Measurements from ENCODE around the gene IGIP. TPM values are rescaled to one million over a fixed set of nuclear protein-coding genes. Genes with fewer than 3 reads are reported as not detected.

IGIP gene
- 0.98 TPM for total RNA-seq (2013)
- polyA plus RNA-seq (under 1 TPM in 2 of 3 donors, not detected in 1; 0.08 to 0.75 TPM), polyA minus RNA-seq (0.16 and 0.28 TPM in 2 replicates), total RNA-seq (0.52 to 3.9 (median 1.4) reads per million in 11 experiments)

- no peak for TF ChIP-seq CTCF (IDR thresholded peaks at IDR 0.05)
- Histone ChIP-seq H3K27ac (ENCODE audit: low read depth in 1 of 2, low read length in 2 of 2) (no peak within 1 kb of the TSS), H3K36me3 (replicated peaks in 1 of 2; ENCODE audit: control insufficient read depth in 1 of 2, insufficient read depth in 2 of 2, low read length in 2 of 2) (no peaks in the 10 kb centered on the region), H3K9me3 (replicated peaks in 1 of 2; ENCODE audit: control insufficient read depth in 1 of 2, insufficient read depth in 1 of 2, low read length in 2 of 2) (no peaks in the 10 kb centered on the region), H4K20me1 (ENCODE audit: insufficient read depth, low read length) (peaks cover 21% of the 10 kb centered on the region), H3K27me3 (ENCODE audit: control insufficient read depth in 2 of 2, insufficient read depth in 2 of 2, low read length in 2 of 2) (no peaks in the 10 kb centered on the region), H3K79me2 (ENCODE audit: insufficient read depth, low read length) (no peaks in the 10 kb centered on the region), H3K4me3 (replicated peaks in 1 of 3; ENCODE audit: low read depth in 2 of 3, low read length in 3 of 3) (no peak within 1 kb of the TSS), H2AFZ (ENCODE audit: insufficient read depth, low read depth, low read length, poor library complexity, severe bottlenecking) (no peak within 1 kb of the TSS), H3K4me2 (replicated peaks; ENCODE audit: extremely low read depth, low read length, poor library complexity, severe bottlenecking) (no peak within 1 kb of the TSS), H3K4me1 (ENCODE audit: control insufficient read depth in 1 of 2, insufficient read depth in 2 of 2, low read length in 2 of 2) (no peaks in the 10 kb centered on the region), H3K9ac (ENCODE audit: insufficient read depth, low read length, poor library complexity, severe bottlenecking) (no peak within 1 kb of the TSS)
- no CpG with 5 or more reads among the region's 4 CpGs for WGBS (ENCODE audit: insufficient coverage)
- DNase-seq = no peak
- H3K4me3 Mint-ChIP-seq = no peak within 1 kb of the TSS
- intact Hi-C loops (cut with micrococcal nuclease) = loop anchor here in 1 of 2 donors (2.0 kb wide), 1 partner anchor 15 kb away; no protein-coding TSS in a partner anchor
- peaks cover 0 to 3% (median 1%) of the 10 kb centered on the region in 3 donors for H3K27me3 Mint-ChIP-seq (ENCODE audit: low read depth in 3 of 3)
- H3K27ac Mint-ChIP-seq = no peak within 1 kb of the TSS
- H3K9me3 Mint-ChIP-seq = no peaks in the 10 kb centered on the region
- peaks cover 0 to 4% of the 10 kb centered on the region in 2 donors for H3K36me3 Mint-ChIP-seq
- peaks cover 6% of the 10 kb centered on the region for H3K4me1 Mint-ChIP-seq
Observed at GRCh38 chr5:140125637-140126036, at the start of gene IGIP. IGIP (plus strand) TSS chr5:140125937; CDS start chr5:140128477, 2,540 bp downstream.

- no CpG with 5 or more reads among the region's 1 CpG for WGBS (ENCODE audit: insufficient coverage)
- no peaks in the 10 kb centered on the region for H3K36me3 Mint-ChIP-seq
- Histone ChIP-seq H2AFZ (ENCODE audit: insufficient read depth, low read depth, low read length, poor library complexity, severe bottlenecking) (no peak overlapping the region), H3K36me3 (replicated peaks in 1 of 2; ENCODE audit: control insufficient read depth in 1 of 2, insufficient read depth in 2 of 2, low read length in 2 of 2) (no peaks in the 10 kb centered on the region), H3K9me3 (replicated peaks in 1 of 2; ENCODE audit: control insufficient read depth in 1 of 2, insufficient read depth in 1 of 2, low read length in 2 of 2) (no peaks in the 10 kb centered on the region), H4K20me1 (ENCODE audit: insufficient read depth, low read length) (no peaks in the 10 kb centered on the region), H3K79me2 (ENCODE audit: insufficient read depth, low read length) (no peaks in the 10 kb centered on the region), H3K27ac (ENCODE audit: low read depth in 1 of 2, low read length in 2 of 2) (no peak overlapping the region), H3K27me3 (ENCODE audit: control insufficient read depth in 2 of 2, insufficient read depth in 2 of 2, low read length in 2 of 2) (peaks cover 13 to 39% of the 10 kb centered on the region in 2 donors), H3K4me3 (replicated peaks in 1 of 3; ENCODE audit: low read depth in 2 of 3, low read length in 3 of 3) (no peak overlapping the region), H3K4me1 (ENCODE audit: control insufficient read depth in 1 of 2, insufficient read depth in 2 of 2, low read length in 2 of 2) (no peaks in the 10 kb centered on the region), H3K9ac (ENCODE audit: insufficient read depth, low read length, poor library complexity, severe bottlenecking) (no peak overlapping the region), H3K4me2 (replicated peaks; ENCODE audit: extremely low read depth, low read length, poor library complexity, severe bottlenecking) (no peak overlapping the region)
- DNase-seq = no peak
- no peaks in the 10 kb centered on the region for H3K4me1 Mint-ChIP-seq
- peaks cover 0 to 2% (median 0%) of the 10 kb centered on the region in 7 donors for H3K9me3 Mint-ChIP-seq
- H3K27me3 Mint-ChIP-seq (ENCODE audit: low read depth in 3 of 3) = peaks cover 12 to 46% (median 26%) of the 10 kb centered on the region in 3 donors
- intact Hi-C loops (cut with micrococcal nuclease) = loop anchor here (5.0 kb wide), 1 partner anchor 66 kb away; no protein-coding TSS in a partner anchor
- H3K27ac Mint-ChIP-seq = no peak overlapping the region
- TF ChIP-seq CTCF (IDR thresholded peaks at IDR 0.05) = no peak
- H3K4me3 Mint-ChIP-seq = no peak overlapping the region
Observed at GRCh38 chr5:140076142-140076541, 49.6 kb upstream of the IGIP start.
